Ishikawa (cell line): ENCODE results near the gene DCLK1.

Experiments
- CEBPB ChIP-seq: IDR thresholded peaks from 2 replicates; pipeline ENCODE4 v1.6.1; 2012
- CREB1 ChIP-seq: IDR thresholded peaks from 2 replicates; pipeline ENCODE4 v1.6.1; 2012; ENCODE audit warnings: low read depth
- EGR1 ChIP-seq: IDR thresholded peaks from 2 replicates; pipeline ENCODE4 v1.6.1; 2012
- EP300 ChIP-seq: IDR thresholded peaks from 2 replicates; pipeline ENCODE4 v1.6.1; 2012; ENCODE audit warnings: borderline replicate concordance
- FOXM1 ChIP-seq: IDR thresholded peaks from 2 replicates; pipeline ENCODE4 v1.6.1; 2012; ENCODE audit warnings: low read depth, borderline replicate concordance
- NFIC ChIP-seq: IDR thresholded peaks from 2 replicates; pipeline ENCODE4 v1.6.1; 2012
- RAD21 ChIP-seq: IDR thresholded peaks from 2 replicates; pipeline ENCODE4 v1.6.1; 2012; ENCODE audit warnings: low read depth
- TAF1 ChIP-seq: IDR thresholded peaks from 2 replicates; pipeline ENCODE4 v1.6.1; 2012; ENCODE audit warnings: low read depth, mild to moderate bottlenecking
- TCF12 ChIP-seq: IDR thresholded peaks from 2 replicates; pipeline ENCODE4 v1.6.1; 2012; ENCODE audit warnings: low read depth
- TEAD4 ChIP-seq: IDR thresholded peaks from 2 replicates; pipeline ENCODE4 v1.6.1; 2012
- YY1 ChIP-seq: IDR thresholded peaks from 2 replicates; pipeline ENCODE4 v1.6.1; 2012; ENCODE audit warnings: low read depth
- ZBTB7A ChIP-seq: IDR thresholded peaks from 2 replicates; pipeline ENCODE4 v1.6.1; 2012; ENCODE audit warnings: low read depth
- TF ChIP-seq, protein P1 (sequence below): IDR thresholded peaks from 2 replicates; pipeline ENCODE4 v1.6.1; 2012
- TF ChIP-seq, protein P2 (sequence below): IDR thresholded peaks from 2 replicates; pipeline ENCODE4 v1.6.1; 2012
- TF ChIP-seq, protein P3 (sequence below): IDR thresholded peaks from 2 replicates; pipeline ENCODE4 v1.6.1; 2012; ENCODE audit warnings: low read depth, mild to moderate bottlenecking

DCLK1 gene

DNA sequence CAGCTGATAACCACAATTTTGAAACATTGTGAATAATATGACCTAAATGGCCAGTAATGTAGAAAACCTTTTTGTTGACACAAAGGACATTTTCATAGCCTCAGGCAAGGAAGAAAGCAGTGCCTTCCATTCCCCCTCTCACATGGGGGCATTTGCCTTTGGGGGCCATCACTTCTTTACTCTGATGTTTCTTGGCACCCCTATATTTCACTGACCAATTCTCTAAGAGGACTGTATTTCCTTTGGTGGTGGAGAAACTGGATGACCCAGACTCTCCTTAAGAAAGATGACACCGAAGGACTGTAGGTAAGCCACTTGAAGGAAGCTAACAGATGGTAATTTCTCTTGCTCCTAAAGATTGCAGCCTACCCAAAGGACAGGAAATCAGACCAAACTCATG is 254.6 kb downstream of the DCLK1 start:
- TF ChIP-seq CEBPB (no peak), EP300 (no peak), TEAD4 (no peak), ZBTB7A (no peak), FOXM1 (no peak), EGR1 (no peak), CREB1 (no peak), RAD21 (no peak)
- TF ChIP-seq, protein P1, sequence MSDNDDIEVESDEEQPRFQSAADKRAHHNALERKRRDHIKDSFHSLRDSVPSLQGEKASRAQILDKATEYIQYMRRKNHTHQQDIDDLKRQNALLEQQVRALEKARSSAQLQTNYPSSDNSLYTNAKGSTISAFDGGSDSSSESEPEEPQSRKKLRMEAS: no peak

DNA sequence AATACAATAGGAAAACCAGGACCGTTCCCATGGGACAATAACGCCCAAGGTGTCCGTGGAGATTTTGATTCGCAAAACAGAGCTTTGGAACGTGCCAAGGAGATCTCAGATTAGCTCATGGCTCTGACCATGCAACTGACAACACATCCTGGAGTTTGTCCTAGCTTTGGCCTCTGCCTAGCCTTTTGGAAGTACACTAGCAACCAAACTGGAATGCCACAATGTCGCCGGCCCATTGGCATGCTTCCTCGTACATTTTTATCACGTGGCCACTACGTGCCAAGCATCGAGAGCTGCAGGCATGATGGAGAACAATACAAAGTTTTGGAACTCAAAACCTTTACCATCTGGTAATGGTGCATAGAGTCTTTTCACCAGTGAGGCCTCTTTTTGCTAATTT is 256.5 kb downstream of the DCLK1 start:
- TF ChIP-seq YY1 (no peak), TCF12 (no peak), FOXM1 (no peak), TEAD4 (no peak), EP300 (no peak), TAF1 (no peak)

DNA sequence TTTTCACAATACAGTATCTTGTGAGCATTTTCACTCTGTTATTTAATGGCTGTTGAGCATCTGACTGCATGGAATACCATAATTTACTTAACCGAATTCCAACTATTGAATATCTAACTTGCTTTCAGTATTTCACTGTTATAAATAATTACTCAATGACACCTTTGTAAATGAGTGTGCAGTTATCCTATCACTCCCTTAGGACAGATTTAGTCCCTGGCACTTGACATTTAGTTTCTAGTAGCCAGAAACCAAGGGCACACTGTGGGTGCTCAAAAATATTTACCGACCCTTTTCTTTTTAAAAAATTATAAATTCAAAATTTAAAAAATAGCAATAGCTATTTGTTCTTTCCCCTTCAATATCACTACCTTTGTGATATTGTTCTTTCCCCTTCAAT is 258.8 kb downstream of the DCLK1 start:
- TF ChIP-seq ZBTB7A: no peak
- no peak for TF ChIP-seq RAD21
- no peak for TF ChIP-seq FOXM1
- no peak for TF ChIP-seq CREB1
- TF ChIP-seq, protein P2, sequence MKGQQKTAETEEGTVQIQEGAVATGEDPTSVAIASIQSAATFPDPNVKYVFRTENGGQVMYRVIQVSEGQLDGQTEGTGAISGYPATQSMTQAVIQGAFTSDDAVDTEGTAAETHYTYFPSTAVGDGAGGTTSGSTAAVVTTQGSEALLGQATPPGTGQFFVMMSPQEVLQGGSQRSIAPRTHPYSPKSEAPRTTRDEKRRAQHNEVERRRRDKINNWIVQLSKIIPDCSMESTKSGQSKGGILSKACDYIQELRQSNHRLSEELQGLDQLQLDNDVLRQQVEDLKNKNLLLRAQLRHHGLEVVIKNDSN: no peak
- TF ChIP-seq YY1: no peak
- no peak for TF ChIP-seq TCF12
- TF ChIP-seq, protein P3, sequence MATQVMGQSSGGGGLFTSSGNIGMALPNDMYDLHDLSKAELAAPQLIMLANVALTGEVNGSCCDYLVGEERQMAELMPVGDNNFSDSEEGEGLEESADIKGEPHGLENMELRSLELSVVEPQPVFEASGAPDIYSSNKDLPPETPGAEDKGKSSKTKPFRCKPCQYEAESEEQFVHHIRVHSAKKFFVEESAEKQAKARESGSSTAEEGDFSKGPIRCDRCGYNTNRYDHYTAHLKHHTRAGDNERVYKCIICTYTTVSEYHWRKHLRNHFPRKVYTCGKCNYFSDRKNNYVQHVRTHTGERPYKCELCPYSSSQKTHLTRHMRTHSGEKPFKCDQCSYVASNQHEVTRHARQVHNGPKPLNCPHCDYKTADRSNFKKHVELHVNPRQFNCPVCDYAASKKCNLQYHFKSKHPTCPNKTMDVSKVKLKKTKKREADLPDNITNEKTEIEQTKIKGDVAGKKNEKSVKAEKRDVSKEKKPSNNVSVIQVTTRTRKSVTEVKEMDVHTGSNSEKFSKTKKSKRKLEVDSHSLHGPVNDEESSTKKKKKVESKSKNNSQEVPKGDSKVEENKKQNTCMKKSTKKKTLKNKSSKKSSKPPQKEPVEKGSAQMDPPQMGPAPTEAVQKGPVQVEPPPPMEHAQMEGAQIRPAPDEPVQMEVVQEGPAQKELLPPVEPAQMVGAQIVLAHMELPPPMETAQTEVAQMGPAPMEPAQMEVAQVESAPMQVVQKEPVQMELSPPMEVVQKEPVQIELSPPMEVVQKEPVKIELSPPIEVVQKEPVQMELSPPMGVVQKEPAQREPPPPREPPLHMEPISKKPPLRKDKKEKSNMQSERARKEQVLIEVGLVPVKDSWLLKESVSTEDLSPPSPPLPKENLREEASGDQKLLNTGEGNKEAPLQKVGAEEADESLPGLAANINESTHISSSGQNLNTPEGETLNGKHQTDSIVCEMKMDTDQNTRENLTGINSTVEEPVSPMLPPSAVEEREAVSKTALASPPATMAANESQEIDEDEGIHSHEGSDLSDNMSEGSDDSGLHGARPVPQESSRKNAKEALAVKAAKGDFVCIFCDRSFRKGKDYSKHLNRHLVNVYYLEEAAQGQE: no peak
- TF ChIP-seq, protein P1: no peak
- TF ChIP-seq TAF1: no peak
- no peak for TF ChIP-seq EP300
- TF ChIP-seq NFIC: no peak
- no peak for TF ChIP-seq EGR1
- no peak for TF ChIP-seq TEAD4
- no peak for TF ChIP-seq CEBPB

DNA sequence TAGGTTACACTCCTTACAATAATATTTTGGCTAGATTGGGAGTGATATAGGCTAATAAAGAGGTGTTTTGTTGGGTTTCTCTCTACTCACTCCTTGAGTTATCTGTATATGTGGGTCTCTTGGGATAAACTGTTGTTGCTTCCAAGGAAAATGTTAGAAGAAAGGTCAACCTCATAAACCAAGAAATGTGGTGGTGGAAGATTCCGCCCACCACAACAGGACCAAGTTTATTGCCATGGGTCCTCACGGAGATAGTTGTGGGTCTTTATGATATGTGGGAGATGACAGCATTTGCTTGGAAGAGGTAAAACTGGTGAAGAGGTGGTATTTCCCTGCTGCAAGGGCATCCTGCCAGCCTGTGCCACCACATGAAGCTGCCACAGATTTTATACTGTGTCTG is 259.6 kb downstream of the DCLK1 start:
- TF ChIP-seq CEBPB (no peak), EGR1 (no peak), TAF1 (no peak)

DNA sequence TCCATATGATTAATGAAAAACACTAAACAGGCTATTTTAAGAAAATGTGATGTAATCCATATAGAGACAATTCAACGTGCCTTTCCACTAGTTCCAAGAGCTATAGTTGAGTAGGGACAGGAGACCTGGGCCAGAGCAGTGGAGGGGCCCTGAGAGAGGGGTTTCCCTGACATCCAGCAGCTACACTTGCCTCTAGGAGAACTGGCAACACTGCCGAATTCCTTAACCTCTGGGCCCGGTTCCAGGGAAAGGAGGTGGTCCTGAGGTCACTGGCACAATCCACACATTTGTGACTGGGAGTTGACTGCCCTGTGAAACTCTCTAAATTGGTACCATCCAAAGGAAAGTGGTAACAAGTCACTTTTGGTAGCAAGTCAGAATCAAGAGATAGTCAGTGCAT is 264.4 kb downstream of the DCLK1 start:
- TF ChIP-seq NFIC: no peak
- TF ChIP-seq YY1: no peak
- TF ChIP-seq TAF1: no peak
- no peak for TF ChIP-seq EP300
- TF ChIP-seq FOXM1: no peak
- TF ChIP-seq, protein P3: no peak
- no peak for TF ChIP-seq CREB1
- no peak for TF ChIP-seq EGR1
- no peak for TF ChIP-seq ZBTB7A
- no peak for TF ChIP-seq TCF12
- TF ChIP-seq, protein P1: no peak
- TF ChIP-seq, protein P2: no peak
- no peak for TF ChIP-seq CEBPB
- TF ChIP-seq RAD21: no peak
- TF ChIP-seq TEAD4: no peak
